ENCODE data around the gene SRPX. TPM values are rescaled to one million over a fixed set of nuclear protein-coding genes. Genes with fewer than 3 reads are reported as not detected.

SRPX gene
- total RNA-seq, 4 donors from 2014 or later: 47.5 to 135 (median 107) TPM

GRCh38 chrX:38233891-38234667, 13.4 kb upstream of the SRPX start:
- no peaks in the 10 kb centered on the region for H3K27me3 ChIP-seq
- intact Hi-C loops (cut with DNase I): no loop called here
- no peak overlapping the region for H3K27ac ChIP-seq
- no peak overlapping the region for H3K4me3 ChIP-seq (replicated peaks in 1 of 3)
- peak in 1 of 2 donors; percentile 2 for DNase-seq
- TF ChIP-seq CTCF (IDR thresholded peaks at IDR 0.05): no peak
- TF ChIP-seq POLR2A (IDR thresholded peaks at IDR 0.05): no peak
- H3K4me1 ChIP-seq: no peaks in the 10 kb centered on the region
- no peaks in the 10 kb centered on the region for H3K36me3 ChIP-seq
- WGBS, 2 donors: 56 to 64% methylated on average over 3 of the region's 3 CpGs
- no peaks in the 10 kb centered on the region for H3K9me3 ChIP-seq

DNA sequence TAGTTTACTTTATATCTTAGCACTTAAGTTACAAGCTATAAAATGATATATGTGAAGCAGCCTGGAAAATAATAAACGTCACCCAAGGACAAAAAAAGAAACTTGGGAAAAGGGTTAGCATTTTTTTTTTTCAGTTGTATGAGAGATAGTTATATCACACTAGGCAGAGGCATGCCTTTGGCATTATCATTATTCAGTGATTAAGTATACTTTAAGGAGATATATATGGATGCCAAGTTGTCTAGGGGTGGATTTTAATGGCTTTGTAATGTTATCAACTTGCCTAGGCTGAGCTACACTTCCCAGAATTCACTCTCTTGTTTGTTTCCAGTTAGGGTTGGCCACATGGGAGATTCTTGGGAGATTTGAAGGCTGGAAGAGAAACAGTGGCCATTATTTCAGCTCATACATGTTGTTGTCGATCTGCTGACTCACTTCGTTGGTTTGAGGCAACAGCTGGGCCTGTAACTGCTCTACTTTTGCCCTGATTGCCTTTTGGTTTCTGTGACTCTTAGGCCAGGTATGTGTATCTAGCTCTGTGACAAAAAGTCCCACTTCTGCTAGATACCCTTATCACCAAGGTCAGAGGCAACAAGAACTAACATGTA, 11.5 kb upstream of the SRPX start:
- H3K4me3 ChIP-seq (replicated peaks in 1 of 3): no peak overlapping the region
- intact Hi-C loops (cut with DNase I): no loop called here
- H3K4me1 ChIP-seq: no peaks in the 10 kb centered on the region
- no peak for DNase-seq
- H3K36me3 ChIP-seq: no peaks in the 10 kb centered on the region
- no peaks in the 10 kb centered on the region for H3K27me3 ChIP-seq
- H3K9me3 ChIP-seq: no peaks in the 10 kb centered on the region
- H3K27ac ChIP-seq: no peak overlapping the region
- TF ChIP-seq CTCF (IDR thresholded peaks at IDR 0.05) (no peak), POLR2A (IDR thresholded peaks at IDR 0.05) (no peak)
- 73 to 79% methylated on average over 3 of the region's 3 CpGs for WGBS, 2 donors

DNA sequence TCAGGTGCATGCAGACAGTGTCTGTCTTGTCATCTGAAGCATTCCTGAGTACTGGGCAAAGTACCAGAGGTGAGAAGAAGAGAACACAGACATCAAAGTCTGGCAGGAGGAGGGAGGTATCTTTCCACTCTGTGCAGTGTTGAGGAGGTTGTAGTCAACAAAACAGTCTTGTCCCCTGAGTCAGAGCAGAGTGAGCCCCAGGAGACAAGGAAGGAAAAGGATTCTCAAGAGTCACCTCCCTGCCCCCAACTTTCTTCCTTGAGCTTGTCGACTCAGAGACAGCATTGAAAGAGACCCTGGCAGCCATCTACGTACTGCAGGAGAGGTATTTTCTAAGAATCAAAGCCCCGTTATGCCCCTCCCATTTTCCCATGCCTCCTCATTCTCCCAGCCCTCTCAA, 4.4 kb upstream of the SRPX start:
- WGBS, 2 donors: 29 to 33% methylated on average over 3 of the region's 3 CpGs
- no peaks in the 10 kb centered on the region for H3K9me3 ChIP-seq
- DNase-seq: no peak
- no peaks in the 10 kb centered on the region for H3K27me3 ChIP-seq
- H3K4me3 ChIP-seq (replicated peaks in 1 of 3): no peak overlapping the region
- H3K36me3 ChIP-seq: no peaks in the 10 kb centered on the region
- no peaks in the 10 kb centered on the region for H3K4me1 ChIP-seq
- TF ChIP-seq POLR2A (IDR thresholded peaks at IDR 0.05) (no peak), CTCF (IDR thresholded peaks at IDR 0.05) (no peak)
- intact Hi-C loops (cut with DNase I): no loop called here
- no peak overlapping the region for H3K27ac ChIP-seq

GRCh38 chrX:38224160-38224559, 3.5 kb upstream of the SRPX start:
- intact Hi-C loops (cut with DNase I): no loop called here
- Histone ChIP-seq H3K27me3 (no peaks in the 10 kb centered on the region), H3K36me3 (no peaks in the 10 kb centered on the region), H3K4me1 (no peaks in the 10 kb centered on the region), H3K9me3 (no peaks in the 10 kb centered on the region), H3K4me3 (replicated peaks in 1 of 3) (no peak overlapping the region), H3K27ac (no peak overlapping the region)
- no peak for DNase-seq
- TF ChIP-seq CTCF (IDR thresholded peaks at IDR 0.05) (no peak), POLR2A (IDR thresholded peaks at IDR 0.05) (no peak)

- intact Hi-C loops (cut with DNase I): no loop called here
Measured at GRCh38 chrX:38221391-38221929, 789 bp upstream of the SRPX start.

More at GRCh38 chrX:38221391-38221929, 789 bp upstream of the SRPX start:
- no peak for DNase-seq
- 58 to 83% methylated on average over 8 of the region's 10 CpGs for WGBS, 2 donors
- Histone ChIP-seq H3K4me1 (no peaks in the 10 kb centered on the region), H3K27me3 (no peaks in the 10 kb centered on the region), H3K36me3 (no peaks in the 10 kb centered on the region), H3K27ac (no peak overlapping the region), H3K4me3 (replicated peaks in 1 of 3) (peak overlapping the region in 1 of 3 donors; percentile 34), H3K9me3 (no peaks in the 10 kb centered on the region)
- TF ChIP-seq CTCF (IDR thresholded peaks at IDR 0.05) (no peak), POLR2A (IDR thresholded peaks at IDR 0.05) (no peak)
